Kidney glomerular epithelial cell (primary cell): ENCODE measurements around the gene ILRUN.
"Not testable (repeated sequence)": the region's sequence is repeated elsewhere in the genome, so short reads cannot be mapped to it uniquely, and the experiment has no call there.

Experiments
- DNase-seq: peaks from one replicate; lab custom pipeline; 2025; lab: John Stamatoyannopoulos, UW

The ILRUN gene

GRCh38 chr6:34697544-34697836 is 923 bp upstream of the ILRUN start:
- DNase-seq = no peak

DNA sequence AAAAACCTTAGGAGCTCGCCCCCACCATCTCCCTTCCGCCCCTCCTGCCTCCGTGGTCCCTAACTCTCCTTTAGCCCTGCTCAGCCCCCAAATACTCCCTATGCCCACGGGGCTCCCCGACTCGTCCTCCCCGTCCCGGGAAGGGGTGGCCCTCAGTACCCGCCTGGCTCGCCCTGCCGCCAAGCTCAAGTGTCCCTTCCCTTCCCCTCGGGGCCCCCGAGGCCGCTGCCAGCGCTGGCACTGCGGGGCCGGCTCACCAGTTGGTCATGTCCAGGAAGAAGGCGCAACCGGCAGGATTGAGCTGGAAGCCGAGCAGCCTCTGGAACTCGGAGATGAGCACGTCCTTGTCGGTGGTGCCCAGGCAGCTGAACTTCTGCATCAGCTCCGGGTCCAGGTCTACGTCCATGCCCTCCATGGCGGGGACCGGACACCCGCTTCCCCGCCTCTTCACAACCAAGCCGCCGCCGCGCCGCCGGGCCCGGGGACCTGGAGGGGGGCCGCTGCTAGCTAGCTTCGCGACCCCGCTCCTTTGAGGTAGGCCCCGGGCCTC is 303 bp downstream of the ILRUN start:
- no peak for DNase-seq

DNA sequence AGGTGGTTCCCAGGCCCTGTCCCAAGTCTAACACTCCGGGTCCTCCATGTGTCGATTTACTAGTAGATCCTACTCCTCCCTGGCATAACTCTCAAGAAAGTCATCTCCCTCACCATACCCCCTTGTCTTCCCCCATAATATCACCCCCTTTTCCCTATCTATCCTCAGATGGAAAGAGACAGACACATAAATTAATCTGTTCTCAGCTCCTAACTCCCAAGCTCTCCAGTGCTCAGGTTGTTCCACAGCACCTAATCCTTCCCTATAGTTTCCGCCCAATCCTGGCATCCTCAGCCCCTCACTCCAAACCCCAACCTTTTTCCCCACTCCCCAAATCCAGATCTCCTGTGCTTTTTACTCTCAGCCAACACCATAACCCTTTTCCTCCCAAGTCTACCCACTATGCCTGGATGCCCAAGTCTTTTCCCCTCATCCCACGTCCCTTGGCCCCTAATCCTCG is 808 bp downstream of the ILRUN start:
- DNase-seq = no peak

DNA sequence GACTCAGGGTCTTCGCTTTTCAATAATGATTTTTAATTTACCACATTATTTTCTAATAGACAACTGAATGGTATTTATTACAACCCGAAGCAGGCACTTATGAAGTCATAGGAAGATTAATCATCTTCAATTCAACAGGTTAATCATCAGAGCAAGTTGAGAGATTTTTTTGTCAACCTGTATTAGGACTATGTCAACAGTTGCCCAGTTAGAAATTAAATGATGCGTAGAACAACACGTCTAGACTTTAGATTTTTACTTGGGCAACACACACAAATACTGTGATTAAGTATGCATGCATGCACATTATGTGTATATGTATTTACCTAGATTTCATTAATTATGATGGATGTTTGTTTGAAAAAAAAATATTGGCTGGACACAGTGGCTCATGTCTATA is 4.3 kb downstream of the ILRUN start:
- peak; percentile 23 for DNase-seq

GRCh38 chr6:34689742-34690141 is 6.8 kb downstream of the ILRUN start:
- no peak for DNase-seq

DNA sequence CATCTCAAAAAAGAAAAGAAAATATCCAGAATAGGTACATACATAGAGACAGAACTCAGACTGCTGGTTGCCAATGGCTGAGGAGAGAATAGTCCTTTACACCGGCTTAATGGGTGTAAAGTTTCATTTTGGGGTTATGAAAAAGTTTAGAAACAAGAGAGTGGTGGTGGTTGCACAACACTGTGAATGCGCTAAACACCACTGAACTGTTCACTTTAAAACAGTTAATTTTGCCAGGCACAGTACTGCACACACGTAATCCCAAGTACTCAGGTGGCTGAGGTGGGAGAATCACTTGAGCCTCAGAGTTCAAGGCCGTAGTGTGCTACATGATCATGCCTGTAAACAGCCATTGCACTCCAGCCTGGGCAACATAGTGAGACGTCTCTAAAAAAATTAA is 7.6 kb downstream of the ILRUN start:
- DNase-seq = no peak

- DNase-seq = no peak
Measured at GRCh38 chr6:34684919-34685318, 11.6 kb downstream of the ILRUN start.

GRCh38 chr6:34684364-34684763 is 12.2 kb downstream of the ILRUN start:
- no peak for DNase-seq

- DNase-seq = peak; percentile 58
Measured at GRCh38 chr6:34680802-34681515, 15.6 kb downstream of the ILRUN start.

DNA sequence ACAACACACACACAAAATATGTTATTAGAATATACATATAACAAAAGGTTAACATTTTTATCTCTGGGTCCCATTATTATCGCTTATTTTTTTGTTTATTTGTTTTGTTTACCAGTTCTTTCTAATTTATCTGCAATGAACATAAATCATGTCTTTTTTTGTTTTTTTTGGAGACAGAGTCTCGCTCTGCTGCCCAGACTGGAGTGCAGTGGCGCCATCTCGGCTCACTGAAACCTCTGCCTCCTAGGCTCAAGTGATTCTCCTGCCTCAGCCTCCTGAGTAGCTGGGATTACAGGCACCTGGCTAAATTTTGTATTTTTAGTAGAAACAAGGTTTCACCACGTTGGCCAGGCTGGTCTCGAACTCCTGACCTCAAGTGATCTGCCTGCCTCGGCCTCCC is 16.3 kb downstream of the ILRUN start:
- not testable (repeated sequence) for DNase-seq

GRCh38 chr6:34679552-34680253 is 16.9 kb downstream of the ILRUN start:
- no peak for DNase-seq

GRCh38 chr6:34676140-34676539 is 20.4 kb downstream of the ILRUN start:
- no peak for DNase-seq

GRCh38 chr6:34674930-34675329 is 21.6 kb downstream of the ILRUN start:
- not testable (repeated sequence) for DNase-seq

DNA sequence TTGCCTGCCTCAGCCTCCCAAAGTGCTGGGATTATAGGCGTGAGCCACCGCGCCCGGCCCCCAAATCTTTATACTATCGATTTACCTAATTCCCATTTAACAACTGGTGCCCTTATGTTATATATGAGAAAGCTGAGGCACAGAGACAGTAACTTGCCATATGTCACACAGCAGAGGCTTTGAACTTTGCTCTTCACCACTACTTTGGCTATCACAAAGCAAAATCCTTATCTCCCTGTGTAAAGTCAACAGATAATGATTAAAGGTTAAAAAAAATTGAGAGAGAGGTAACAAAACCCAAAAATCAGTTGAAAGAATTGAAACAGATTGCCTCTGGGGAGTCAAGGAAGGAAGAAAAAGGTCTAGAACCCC is 22.3 kb downstream of the ILRUN start:
- no peak for DNase-seq

DNA sequence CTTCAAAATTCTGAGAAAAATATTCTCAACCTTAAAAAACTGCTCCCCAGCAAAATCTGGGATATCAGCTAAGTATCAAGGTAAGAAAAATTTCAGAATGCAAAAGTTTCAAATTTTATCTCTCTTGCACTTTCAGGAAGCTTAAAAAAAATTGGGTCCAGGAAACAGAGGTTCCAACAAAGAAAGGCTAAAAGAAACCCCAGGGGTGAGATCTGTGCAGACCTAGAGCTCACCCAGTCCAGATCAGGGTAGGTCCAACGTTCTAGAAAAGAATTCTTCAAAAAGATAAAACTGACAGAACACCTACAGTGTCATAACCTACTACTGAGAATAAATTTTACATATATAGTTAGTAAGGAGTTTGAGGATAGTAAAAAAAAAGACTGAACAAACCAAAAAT is 23.5 kb downstream of the ILRUN start:
- no peak for DNase-seq

- DNase-seq = no peak
Measured at GRCh38 chr6:34672657-34673043, 23.9 kb downstream of the ILRUN start.

DNA sequence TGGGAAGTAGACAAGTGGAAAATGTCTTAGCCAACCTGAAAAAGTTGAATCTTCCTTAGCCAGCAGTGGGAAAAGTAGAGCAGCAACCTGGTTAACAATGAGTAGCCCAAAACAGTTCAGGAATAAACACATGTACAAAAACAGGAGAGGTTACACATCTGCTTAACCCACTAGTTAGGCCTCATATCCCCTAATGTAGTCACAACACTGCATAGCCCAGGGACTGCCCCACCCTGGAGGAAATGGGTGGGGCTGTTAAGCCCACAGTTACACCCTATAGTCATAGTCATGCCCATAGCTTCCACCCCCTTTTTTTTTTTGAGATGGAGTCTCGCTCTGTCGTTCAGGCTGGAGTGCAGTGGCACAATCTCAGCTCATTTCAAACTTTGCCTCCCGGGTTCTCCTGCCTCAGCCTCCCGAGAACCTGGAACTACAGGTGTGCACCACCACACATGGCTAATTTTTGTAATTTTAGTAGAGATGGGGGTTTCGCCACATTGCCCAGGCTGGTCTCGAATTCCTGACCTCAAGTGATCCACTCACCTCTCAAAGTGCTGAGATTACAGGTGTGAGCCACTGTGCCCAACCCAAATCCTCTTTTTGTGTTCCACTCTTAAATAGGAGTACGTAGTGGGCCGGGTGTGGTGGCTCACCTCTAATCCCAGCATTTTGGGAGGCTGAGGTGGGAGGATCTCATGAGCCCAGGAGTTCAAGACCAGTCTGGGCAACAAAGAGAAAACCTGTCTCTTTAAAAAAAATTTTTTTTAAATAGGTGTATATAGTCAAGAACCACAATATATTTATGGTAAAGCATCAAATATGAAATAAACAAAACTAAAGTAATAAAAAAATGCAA is 24.5 kb downstream of the ILRUN start:
- no peak for DNase-seq

GRCh38 chr6:34671367-34671766 is 25.2 kb downstream of the ILRUN start:
- DNase-seq = no peak

DNA sequence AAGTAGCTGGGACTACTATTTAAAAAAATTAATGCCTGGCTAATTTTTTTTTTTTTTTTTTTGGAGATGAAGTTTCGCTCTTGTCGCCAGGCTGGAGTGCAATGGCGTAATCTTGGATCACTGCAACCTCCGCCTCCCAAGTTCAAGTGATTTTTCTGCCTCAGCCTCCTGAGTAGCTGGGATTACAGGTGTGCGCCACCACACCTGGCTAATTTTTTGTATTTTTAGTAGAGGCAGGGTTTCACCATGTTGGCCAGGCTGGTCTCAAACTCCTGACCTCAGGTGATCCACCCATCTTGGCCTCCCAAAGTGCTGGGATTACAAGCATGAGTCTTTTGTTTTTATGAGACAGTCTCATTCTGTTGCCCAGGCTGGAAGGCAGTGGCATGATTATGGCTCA is 27.8 kb downstream of the ILRUN start:
- not testable (repeated sequence) for DNase-seq

- DNase-seq = no peak
Measured at GRCh38 chr6:34667481-34668238, 28.9 kb downstream of the ILRUN start.

DNA sequence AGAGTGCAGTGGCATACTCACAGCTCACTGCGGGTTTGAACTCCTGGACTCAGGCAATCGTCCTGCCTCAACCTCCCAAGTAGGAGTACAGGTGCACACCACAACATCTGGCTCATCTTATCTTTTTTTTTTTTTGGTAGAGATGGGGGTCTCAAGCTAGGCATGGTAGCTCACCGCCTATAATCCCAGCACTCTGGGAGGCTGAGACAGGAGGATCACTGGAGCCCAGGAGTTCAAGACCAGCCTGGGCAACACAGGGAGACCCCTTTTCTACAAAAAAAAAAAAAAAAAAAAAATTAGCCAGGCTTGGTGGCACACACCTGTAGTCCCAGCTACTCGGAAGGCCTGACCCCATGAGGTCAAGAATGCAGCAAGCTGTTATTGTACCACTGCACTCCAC is 31.5 kb downstream of the ILRUN start:
- no peak for DNase-seq
